HG03460 (cell line): ENCODE measurements around the gene STARD10.
A peak's percentile ranks its signal among the peaks of the same experiment; 100 is the strongest.

ENCODE experiments used
- ATAC-seq: cut with Tn5 transposase; IDR thresholded peaks from one replicate; pipeline ENCODE4 v1.9.1; 2021; ENCODE audit not compliant: unreplicated experiment

Gene STARD10

DNA sequence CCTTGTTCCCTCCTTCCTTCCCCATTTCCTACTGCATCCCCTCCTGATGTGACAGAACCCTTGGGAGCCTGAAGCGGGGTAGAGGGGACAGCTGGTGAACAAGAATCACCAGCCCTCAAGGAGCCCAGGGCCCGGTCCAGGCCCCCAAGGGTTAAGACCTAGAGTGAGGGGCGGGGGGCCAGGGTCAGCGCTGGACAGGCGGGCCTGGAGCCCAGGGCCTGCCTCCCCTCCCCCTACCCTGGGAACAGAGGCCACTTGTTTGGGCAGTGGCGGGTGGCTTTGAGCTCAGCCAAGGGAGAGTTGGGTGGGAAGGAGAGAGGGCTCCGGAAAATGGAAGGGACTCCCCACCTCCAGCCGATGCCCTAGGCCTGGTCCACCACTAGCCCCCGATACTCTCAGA lies 43.8 kb downstream of the STARD10 start:
- ATAC-seq, result no peak

DNA sequence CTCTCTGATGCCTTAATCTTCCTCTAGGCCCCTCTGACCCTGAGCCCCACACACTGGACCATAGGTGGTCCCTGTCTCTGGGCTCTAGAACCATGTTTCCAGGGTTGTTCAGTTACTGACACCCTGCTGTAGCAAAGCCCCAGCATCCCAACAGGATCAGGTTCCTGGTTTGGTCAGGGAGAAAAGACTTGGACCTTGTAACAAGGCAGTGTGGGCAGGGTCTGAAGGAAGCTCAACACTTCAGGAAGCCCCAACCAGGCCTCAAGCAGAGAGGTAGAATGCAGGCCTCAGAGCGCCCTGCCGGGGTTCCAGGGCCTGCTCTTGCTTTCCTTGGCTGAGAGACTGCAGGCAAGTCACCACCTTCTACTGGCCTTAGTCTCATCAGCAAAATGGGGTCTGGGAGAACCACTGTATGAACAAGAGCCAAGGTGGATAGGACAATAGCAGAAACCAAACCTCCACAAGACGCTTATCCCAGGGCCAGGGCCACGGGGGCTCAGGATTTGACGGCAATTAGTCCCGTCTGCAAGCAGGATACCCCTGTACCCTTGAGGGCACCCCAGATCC lies 46.5 kb downstream of the STARD10 start:
- ATAC-seq, result no peak

DNA sequence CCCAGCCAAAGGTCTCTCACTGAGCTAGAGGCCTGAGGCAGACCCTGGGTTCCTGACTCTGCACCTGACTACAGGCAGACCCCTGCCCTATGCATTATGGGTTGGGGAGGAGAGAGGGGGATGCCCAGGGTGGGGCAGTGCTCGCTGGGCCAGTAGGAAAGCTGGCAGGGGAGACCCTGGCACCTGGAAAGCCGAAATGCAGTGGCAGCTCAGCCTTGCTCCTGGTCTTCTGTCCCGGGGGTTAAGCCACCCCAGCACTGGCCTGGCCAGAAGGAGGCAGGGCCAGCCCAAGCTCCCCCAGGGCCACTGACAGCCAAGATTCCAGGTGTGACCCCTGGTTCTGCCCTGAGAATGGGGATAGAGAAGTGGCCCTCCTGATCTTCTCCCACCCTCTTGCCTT lies 47.0 kb downstream of the STARD10 start:
- no peak for ATAC-seq

DNA sequence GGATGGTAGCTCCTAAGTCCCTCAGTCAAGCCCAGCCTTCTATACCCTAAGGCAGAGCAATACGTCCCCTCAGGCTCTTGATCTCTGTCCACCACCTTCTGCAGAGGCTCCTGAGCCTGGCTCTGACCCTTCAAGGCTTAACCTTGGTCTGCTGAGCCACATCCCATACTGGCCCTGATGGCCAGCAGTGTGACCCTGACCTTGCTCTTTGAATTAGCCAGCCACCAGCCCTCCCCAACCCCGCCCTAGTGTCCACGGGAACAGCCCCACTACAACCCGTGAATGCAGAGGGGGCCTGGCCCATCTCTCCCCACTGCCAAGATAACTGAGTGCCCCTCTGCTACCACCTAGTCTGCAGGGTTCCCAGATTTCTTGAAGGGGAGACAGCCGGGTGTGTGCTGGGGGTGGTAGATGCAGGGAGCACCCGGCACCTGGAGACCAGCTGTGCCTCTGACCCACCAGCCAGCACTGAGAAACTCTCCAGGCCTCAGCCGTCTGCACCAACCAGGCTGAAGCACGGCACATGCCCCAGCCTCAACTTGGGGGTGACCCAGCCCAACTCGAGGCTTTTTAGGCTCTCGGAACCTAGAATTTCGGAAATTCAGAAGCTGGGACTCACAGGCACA lies 47.8 kb downstream of the STARD10 start:
- ATAC-seq, result no peak

DNA sequence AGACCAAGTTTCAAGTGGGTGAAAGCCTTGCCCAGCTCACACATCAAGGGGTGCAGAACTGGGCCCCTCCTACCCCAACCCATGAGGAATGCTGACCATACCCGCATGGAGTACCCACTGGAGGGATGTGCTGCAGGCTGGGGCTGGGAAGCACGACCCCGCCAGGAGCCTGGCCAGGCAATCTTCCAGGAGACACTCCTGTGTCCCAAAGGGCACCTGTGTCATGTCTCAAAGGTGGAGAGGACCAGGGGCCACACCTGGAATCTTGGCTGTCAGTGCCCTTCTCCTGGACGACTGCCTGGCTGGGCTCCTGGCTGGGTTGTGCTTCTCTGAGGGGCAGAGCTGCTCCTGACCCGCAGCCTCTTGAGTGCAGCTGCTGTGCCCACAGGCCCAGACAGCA lies 48.3 kb downstream of the STARD10 start:
- no peak for ATAC-seq

DNA sequence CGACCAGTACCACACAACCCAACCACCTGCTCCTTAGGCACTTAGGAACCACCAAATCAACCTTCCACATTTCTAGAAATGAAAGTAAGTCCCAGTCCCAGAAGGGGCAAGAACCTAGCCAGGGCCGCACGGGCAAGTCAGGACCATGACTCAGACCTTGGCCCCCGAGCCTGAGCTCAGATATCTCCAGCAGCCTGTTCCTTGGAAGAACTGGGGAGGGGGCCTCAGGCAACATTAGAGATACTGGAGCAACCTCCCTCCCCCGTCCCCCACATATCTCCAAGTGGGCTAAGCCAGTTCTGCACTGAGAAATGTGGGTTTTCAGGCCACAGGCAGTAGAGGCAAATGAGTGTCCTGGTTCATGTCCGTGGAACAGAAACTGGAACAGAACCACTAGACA lies 49.4 kb downstream of the STARD10 start:
- ATAC-seq, result no peak

DNA sequence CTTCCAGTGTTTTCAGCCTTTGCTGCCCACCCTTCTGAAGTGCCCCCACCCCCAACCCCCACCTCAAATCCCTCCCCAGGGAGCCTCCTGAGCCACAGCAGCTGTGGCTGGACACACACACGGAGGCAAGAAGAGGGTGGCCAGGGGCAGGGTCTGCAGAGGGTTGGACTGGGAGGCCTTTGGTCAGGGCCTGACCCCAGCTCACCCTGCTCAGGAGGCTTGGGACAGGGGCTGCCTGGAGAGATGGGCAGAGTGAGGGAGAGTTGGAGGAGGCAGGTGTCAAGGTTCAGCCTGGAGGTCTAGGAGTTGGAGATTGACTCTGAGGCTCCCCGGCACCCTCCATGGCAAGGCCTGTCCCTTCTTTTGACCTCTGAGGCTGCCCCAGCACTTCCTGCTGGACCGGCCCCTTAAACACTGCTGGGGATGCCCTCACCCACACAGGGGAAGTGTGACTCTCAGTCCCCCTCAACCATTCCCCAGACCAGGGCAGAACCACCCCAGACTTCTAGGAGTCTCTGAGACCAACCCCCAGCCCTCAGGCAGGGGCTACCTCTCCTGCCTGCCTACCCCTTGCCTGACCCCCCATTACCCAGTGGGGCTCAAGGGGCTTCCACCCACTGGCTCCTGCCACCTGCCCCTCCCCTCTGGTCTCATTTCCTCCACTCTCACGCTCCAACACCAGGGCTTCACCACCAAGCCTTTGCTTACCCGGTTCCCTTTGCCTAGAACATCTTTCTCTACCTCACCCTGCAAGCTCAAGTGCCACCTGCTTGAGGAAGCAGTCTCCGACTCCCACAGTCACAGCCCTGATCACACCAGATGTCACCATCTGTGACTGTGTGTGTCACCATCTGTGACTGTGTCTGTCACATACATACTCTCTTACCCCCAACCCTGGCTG lies 50.3 kb downstream of the STARD10 start:
- peak; percentile 62 for ATAC-seq

DNA sequence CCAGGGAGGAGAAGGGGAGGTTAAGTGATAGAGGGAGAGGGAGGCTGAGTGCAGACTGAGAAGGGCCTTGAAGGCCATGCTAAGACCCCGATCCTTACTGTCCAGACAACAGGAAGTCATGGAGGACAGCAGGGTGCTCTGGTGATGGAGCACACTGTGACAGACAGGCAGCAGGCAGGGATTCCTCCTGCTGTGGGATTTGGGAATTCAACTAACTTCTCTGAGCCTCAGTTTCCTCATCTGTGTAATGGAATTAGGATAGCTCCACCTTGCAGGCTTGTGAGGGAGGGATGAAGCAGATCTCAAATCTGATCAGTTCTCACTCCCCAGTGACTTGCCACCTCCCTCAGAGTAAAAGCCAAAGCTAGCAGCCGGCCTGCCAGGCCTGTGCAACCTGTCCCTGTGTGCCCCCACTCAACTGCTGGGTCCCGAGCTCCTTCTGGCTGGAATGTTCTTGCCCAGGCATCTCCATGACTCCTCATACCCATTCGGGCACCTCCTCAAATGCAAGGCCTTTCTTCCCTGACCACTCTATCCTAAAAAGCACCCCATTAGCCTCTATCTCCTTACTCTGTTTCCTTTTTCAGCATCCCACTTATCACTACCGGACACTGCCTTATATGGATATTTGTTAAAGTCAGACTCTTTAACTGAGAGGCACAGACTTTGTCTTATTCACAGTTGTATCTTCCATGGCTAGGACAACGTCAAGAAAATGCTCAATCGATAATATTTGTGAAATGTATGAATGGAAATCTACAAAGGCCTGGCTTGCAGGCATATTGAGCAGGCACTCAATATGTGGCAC lies 51.1 kb downstream of the STARD10 start:
- ATAC-seq, result no peak

DNA sequence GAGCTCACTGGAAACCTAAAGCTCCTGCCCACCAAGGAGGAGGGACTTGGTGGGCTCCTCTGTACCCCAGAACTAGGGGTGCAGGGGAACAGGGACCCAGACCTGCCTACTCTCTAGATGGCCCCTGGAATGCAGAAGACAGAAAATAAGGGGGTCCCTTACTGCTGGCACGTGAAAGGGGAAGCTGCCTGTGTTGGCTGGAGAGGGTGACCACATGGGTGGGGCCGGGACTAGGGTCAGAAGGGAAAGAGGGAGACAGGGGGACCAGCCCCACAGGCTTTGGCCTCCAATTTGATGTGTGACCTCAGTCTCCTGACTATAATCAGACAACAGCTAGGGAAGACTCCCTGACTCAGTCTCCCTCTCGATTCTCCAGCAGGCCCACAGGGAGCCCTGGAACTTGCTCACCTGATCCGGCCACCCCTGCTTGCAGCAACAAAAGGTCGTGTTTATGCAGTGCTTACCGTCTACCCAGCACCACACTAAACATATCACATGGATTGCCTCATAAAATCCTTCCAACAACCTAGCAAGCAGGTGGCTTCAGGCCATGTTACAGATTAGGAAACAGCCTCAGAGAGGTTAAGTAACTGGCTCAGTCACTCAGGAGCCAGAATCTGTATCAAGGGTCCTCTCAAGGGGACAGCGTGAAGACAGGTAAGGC lies 51.9 kb downstream of the STARD10 start:
- no peak for ATAC-seq

DNA sequence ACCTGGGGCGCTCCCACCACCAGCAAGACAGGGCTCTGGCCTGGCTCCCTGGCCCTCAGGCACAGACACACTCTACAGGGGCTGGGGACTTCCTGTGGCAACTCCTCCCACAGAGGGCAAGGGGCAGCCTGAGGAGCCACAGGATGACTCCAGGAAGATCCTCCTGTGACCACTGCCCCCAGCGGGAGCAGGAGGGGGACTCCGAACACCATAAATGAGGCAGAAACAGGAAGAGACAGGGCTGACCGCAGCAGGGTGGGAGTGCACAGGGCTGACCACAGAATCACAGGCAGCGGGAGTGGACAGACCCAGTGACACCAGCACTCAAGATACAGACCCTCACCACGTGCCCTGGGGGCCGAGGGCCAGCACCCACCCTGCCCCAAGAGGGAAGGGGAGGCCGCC lies 52.4 kb downstream of the STARD10 start:
- no peak for ATAC-seq

DNA sequence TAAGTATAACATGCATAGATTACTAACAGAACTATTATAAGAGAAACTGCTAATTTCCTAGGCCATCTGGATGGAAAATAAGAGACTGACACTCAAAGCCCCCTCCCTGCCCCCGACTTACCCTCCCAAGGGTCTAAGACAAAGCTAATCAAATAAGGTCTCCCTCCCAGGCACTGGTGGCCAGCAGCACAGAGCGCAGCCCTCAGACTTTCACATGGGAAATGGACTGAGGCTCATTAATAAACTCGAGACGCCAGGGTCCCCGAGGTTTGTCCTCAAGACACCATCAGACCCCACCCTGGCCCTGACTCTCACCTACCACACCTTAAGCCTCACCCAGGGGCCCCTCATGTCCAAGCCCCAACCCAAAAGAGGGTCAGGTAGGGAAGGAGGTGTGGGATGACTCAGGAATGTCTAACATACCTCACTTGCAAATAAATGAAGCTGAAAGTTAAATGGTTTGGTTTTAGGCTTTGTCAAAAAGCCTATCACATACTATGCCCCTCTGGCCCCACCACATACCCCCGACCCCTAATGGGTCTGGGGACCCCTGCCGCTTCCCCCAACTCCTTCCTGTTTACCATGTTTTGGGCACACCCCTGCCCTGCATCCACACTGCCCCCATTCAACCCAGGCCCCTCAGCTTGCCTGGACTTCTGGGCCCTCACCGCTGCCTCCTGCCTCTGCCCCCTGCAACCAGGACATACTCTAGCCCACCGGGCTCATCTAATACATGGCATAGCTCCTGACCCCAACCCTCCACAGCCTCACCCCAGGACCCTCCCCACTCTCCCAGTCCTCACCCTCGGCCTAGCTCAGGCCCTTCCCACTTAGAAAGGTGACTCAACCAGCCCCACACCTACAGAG lies 53.1 kb downstream of the STARD10 start:
- ATAC-seq, result no peak

DNA sequence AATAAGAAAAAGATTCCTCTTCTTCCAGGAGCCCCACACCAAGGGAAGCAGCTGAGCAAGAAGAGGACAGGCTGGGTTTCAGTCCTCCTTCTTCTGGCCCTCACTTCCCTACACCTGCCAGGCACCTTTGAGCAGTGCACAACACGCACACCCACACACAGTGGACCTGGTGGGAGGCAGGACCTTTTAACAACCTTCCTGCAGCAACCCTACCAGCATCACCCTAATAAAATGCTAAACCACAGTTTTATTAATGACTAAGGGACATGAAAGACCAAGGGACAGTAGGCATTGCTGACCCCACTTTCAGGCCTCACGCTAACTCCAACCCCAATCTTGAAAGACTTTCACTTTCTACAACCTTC lies 53.8 kb downstream of the STARD10 start:
- ATAC-seq, result no peak

DNA sequence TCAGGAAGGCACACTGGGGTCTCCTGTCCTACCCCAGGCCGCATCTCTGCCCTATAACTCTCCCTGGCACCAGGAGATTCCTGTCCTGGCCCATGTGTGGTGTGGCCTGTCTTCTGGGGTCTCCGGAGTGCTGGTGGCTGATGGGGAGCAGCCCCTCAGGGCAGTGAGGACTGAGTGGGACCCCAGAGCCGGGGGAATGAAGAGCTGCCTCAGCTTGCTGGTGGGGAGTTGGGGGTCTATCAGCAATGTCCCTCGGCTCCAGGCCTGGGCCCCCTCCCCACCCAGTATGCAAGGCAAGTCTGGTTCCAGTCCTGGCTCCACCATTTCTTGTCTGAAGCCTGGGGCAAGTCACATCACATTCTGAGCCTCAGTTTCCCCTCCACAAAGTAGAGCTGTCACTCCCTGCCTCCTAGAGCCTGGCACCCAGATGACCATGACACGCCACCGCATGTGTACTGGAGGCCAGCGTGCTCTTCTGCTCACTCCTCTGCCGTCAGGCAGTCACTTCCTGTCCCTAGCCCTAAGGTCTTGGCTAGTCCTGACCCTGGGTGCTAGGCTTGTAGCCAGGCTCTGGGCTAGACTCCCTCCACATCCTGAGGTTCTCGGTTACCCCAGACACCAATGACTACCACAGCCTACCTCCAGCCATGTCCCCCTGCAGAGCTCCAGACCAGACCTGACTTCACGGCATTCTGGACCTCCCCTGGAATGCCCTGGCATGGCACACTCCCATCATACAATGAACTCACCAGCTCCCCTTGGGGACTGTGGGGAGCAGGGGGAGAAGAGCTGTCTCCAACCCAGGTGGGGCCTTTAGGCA lies 54.4 kb downstream of the STARD10 start:
- ATAC-seq, result no peak

DNA sequence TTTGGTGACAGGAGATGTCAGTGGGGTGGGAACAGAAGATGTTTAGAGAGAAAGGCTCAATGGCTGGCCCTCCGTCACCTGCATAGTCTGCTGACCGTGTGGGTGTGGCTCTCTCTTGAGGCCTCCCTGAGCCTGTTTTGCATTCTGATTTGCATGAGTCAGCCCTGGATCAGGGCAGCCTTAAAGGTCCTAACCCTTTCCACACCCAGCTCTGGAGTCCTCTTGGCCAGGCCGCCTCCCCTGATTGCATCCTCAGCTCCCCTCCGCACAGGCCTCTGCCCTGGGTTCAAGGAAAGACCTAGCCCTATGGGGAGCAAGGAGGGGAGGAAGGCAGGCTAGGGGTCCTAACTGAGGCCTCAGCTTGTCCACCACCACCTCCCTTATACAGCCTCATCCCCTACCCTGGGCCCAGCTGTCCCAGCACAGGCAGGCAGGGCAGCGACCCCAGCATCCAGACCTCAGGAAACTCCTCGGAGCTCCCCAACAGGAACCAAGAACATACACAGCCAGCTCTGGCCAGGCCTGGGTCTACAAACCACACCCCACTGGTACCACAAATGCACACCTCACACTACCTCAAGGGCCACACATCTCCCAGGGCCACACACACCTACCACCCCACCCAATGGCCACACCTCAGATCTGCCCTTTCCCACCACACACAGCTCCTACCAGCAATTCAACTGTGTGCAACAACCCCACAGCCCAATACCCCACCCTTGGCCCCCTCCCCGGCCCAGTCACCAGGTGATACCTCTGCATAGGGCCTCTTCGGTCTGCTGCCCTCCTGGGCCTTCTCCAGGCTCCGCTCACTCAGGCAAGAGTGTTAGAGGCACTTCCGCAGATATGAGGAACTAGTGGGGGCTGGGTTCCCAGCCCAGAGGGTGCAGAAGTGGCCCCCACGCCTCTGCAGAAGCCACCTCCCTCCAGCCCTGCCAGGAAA lies 55.4 kb downstream of the STARD10 start:
- ATAC-seq, result peak; percentile 40

DNA sequence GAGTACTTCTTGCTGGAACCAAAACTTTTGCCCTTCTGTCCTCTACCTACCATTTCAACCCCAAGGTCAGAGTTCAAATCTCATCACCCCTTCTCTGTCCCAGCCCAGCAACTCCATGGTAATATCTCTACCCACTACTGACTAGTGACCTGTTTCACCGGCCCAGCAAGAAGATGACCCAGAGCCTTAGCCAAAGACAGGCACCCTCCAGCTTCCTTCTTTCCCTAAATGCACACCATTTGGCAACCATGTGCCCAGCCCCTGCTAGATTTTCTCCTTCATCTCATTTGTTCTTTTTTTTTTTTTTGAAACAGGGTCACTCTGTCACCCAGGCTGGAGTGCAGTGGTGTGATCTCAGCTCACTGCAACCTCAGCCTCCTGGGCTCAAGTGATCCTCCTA lies 56.5 kb downstream of the STARD10 start:
- ATAC-seq, result no peak

DNA sequence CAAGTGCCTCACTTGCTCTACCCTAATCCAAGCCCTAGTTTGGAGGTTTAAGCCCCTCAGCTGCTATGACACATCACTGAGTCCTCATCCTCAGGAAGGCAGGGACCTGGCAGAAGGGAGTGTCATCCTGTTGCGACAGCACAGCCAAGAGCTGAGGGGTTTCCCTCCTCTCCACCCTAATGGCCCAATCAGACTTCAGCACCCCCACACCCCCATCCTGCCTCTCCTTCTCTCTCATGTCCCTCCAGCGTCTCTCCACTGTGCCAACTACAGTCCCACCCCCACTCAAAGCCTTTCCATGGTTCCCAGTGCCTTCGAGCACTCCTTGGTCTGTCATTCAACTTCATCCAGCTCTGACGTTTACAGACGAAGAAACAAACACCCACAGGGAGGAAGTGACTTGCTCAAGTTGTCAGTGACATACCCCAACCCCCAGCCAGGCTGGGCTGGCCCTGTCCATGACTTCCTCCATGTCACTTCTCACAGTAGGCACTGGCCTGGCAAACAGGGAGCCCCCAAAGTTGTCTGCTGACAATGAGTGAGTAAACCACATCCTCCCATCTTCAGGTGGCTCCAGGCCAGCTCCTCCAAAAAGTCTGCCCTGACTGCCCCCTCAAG lies 57.3 kb downstream of the STARD10 start:
- no peak for ATAC-seq

DNA sequence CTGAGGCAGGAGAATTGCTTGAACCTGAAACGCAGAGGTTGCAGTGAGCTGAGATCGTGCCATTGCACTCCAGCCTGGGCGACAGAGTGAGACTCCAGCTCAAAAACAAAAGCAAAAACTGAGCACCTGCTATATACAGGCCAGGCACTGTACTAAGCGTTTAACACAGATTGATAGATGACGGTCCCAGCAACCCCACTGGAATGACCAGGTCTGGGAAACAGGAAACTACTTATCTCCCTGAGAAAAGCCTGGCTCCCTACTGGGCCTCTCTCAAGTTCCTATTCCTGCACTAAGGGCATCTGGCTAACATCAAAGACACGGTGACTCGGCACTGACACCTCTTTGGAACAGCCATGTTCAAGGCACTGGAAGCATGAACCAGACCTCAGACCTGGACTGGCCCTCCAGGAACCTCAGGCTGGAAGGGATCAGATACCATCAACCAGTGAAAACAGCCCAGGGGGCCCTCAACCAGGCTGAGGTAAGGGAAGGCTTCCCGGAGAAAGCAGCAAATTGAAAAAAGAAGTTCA lies 58.3 kb downstream of the STARD10 start:
- ATAC-seq, result no peak
